H9 (cell line): ENCODE data around the gene OSBP2. TPM values are rescaled to one million over a fixed set of nuclear protein-coding genes. Genes with fewer than 3 reads are reported as not detected.

Experiments
- DNase-seq: peaks from one replicate; pipeline ENCODE4 v3.0.0-alpha.2; 2017
- H2AFZ ChIP-seq: one replicate; pipeline ENCODE4 v1.6.1; 2013; ENCODE audit warnings: mild to moderate bottlenecking, low read length, control low read depth, moderate library complexity
- H2AK5ac ChIP-seq: 2 replicates; pipeline ENCODE4 v1.6.1; 2013; ENCODE audit warnings: low read length, control low read depth, mixed read lengths; ENCODE audit not compliant: insufficient read length
- H2BK120ac ChIP-seq: one replicate; pipeline ENCODE4 v1.6.1; 2013; ENCODE audit warnings: low read depth, mild to moderate bottlenecking, low read length, control low read depth, inconsistent platforms; ENCODE audit not compliant: poor library complexity, severe bottlenecking
- H2BK12ac ChIP-seq: 2 replicates; pipeline ENCODE4 v1.6.1; 2013; ENCODE audit warnings: low read length, control low read depth, mixed read lengths, low read depth; ENCODE audit not compliant: insufficient read length
- H2BK15ac ChIP-seq: 2 replicates; pipeline ENCODE4 v1.6.1; 2013; ENCODE audit warnings: low read depth, low read length, control low read depth
- H2BK20ac ChIP-seq: one replicate; pipeline ENCODE4 v1.6.1; 2013; ENCODE audit warnings: low read depth, mild to moderate bottlenecking, low read length, control low read depth, inconsistent platforms; ENCODE audit not compliant: poor library complexity, severe bottlenecking
- H2BK5ac ChIP-seq: 2 replicates; pipeline ENCODE4 v1.6.1; 2013; ENCODE audit warnings: low read length, control low read depth, mixed read lengths; ENCODE audit not compliant: insufficient read length
- H3K14ac ChIP-seq: 2 replicates; pipeline ENCODE4 v1.6.1; 2013; ENCODE audit warnings: low read length, control low read depth; ENCODE audit not compliant: insufficient read depth
- H3K18ac ChIP-seq: 2 replicates; pipeline ENCODE4 v1.6.1; 2013; ENCODE audit warnings: low read depth, mild to moderate bottlenecking, mixed read lengths, low read length, control low read depth; ENCODE audit not compliant: insufficient read length
- H3K23ac ChIP-seq: 2 replicates; pipeline ENCODE4 v1.6.1; 2013; ENCODE audit warnings: low read length, control low read depth, mixed read lengths, low read depth; ENCODE audit not compliant: insufficient read length
- H3K23me2 ChIP-seq: 2 replicates; pipeline ENCODE4 v1.6.1; 2013; ENCODE audit warnings: low read depth, mild to moderate bottlenecking, mixed read lengths, low read length, control low read depth; ENCODE audit not compliant: insufficient read length, poor library complexity, severe bottlenecking
- H3K27ac ChIP-seq: 2 replicates; pipeline ENCODE4 v1.5.1; 2013; ENCODE audit warnings: low read length, control low read depth, mixed read lengths, low read depth; ENCODE audit not compliant: insufficient read length
- H3K27me3 ChIP-seq: 2 replicates; pipeline ENCODE4 v1.6.1; 2013; ENCODE audit warnings: low read length, control low read depth, inconsistent platforms; ENCODE audit not compliant: insufficient read depth
- H3K4ac ChIP-seq: 2 replicates; pipeline ENCODE4 v1.6.1; 2013; ENCODE audit warnings: low read depth, mild to moderate bottlenecking, control low read depth, inconsistent platforms, low read length, moderate library complexity
- H3K4me1 ChIP-seq: 2 replicates; pipeline ENCODE4 v1.6.1; 2013; ENCODE audit warnings: low read length, control low read depth, inconsistent platforms; ENCODE audit not compliant: insufficient read depth
- H3K4me2 ChIP-seq: 2 replicates; pipeline ENCODE4 v1.6.1; 2013; ENCODE audit warnings: low read length, control low read depth, mixed read lengths; ENCODE audit not compliant: insufficient read length, insufficient read depth
- H3K56ac ChIP-seq: 2 replicates; pipeline ENCODE4 v1.6.1; 2013; ENCODE audit warnings: low read depth, mild to moderate bottlenecking, mixed read lengths, low read length, control low read depth; ENCODE audit not compliant: insufficient read length
- H3K79me1 ChIP-seq: 2 replicates; pipeline ENCODE4 v1.6.1; 2013; ENCODE audit warnings: low read depth, mild to moderate bottlenecking, moderate library complexity, low read length, control low read depth, inconsistent platforms; ENCODE audit not compliant: insufficient read depth, poor library complexity, severe bottlenecking
- H3K79me2 ChIP-seq: 2 replicates; pipeline ENCODE4 v1.6.1; 2013; ENCODE audit warnings: low read length, control low read depth, inconsistent platforms; ENCODE audit not compliant: insufficient read depth
- H3K9ac ChIP-seq: 2 replicates; pipeline ENCODE4 v1.6.1; 2013; ENCODE audit warnings: low read length, control low read depth, mixed read lengths; ENCODE audit not compliant: insufficient read length; ENCODE audit errors: extremely low read depth
- H3K9me3 ChIP-seq: one replicate; pipeline ENCODE4 v1.6.1; 2013; ENCODE audit warnings: low read depth, low read length, inconsistent platforms; ENCODE audit not compliant: control insufficient read depth
- H3T11ph ChIP-seq: one replicate; pipeline ENCODE4 v1.6.1; 2013; ENCODE audit warnings: mild to moderate bottlenecking, low read length, control low read depth, inconsistent platforms
- H4K20me1 ChIP-seq: one replicate; pipeline ENCODE4 v1.6.1; 2013; ENCODE audit not compliant: control insufficient read depth, insufficient read length, insufficient read depth
- H4K5ac ChIP-seq: 2 replicates; pipeline ENCODE4 v1.6.1; 2013; ENCODE audit warnings: low read depth, mild to moderate bottlenecking, mixed read lengths, low read length, control low read depth; ENCODE audit not compliant: insufficient read length
- H4K8ac ChIP-seq: replicated peaks from 2 replicates; pipeline ENCODE4 v1.6.1; 2013; ENCODE audit warnings: low read length, control low read depth, mixed read lengths, low read depth; ENCODE audit not compliant: insufficient read length
- H4K91ac ChIP-seq: 2 replicates; pipeline ENCODE4 v1.6.1; 2013; ENCODE audit warnings: low read depth, mild to moderate bottlenecking, moderate library complexity, mixed read lengths, low read length, control low read depth; ENCODE audit not compliant: insufficient read length
- H3K27ac Mint-ChIP-seq, 3 experiments: 2 replicates in 2 of 3; 3 replicates in 1 of 3; pipeline ENCODE4 v1.8.0; 2020 to 2021; ENCODE audit warnings: mixed read lengths in 3 of 3, mild to moderate bottlenecking in 1 of 3, moderate library complexity in 1 of 3
- H3K27me3 Mint-ChIP-seq: 2 replicates; pipeline ENCODE4 v1.8.0; 2021; ENCODE audit warnings: low read depth, mild to moderate bottlenecking, moderate library complexity, mixed read lengths
- H3K36me3 Mint-ChIP-seq, 3 experiments: 2 replicates in 2 of 3; 3 replicates in 1 of 3; pipeline ENCODE4 v1.8.0; 2020 to 2021; ENCODE audit warnings: low read depth in 3 of 3, mixed read lengths in 3 of 3; ENCODE audit not compliant: insufficient read depth in 1 of 3
- H3K4me1 Mint-ChIP-seq, 2 experiments: 2 replicates each; pipeline ENCODE4 v1.8.0; 2020; ENCODE audit warnings: mixed read lengths in 2 of 2
- H3K4me3 Mint-ChIP-seq, 2 experiments: 2 replicates in 1 of 2; 3 replicates in 1 of 2; pipeline ENCODE4 v1.8.0; 2020 to 2021; ENCODE audit warnings: mild to moderate bottlenecking in 2 of 2, mixed read lengths in 2 of 2, moderate library complexity in 1 of 2
- H3K9me3 Mint-ChIP-seq, 2 experiments: 2 replicates in 1 of 2; 3 replicates in 1 of 2; pipeline ENCODE4 v1.8.0; 2020; ENCODE audit warnings: mild to moderate bottlenecking in 2 of 2, mixed read lengths in 2 of 2, moderate library complexity in 1 of 2
- WGBS: extraction: QIAGEN DNeasy Blood & Tissue Kit; methylation state at CpG from one replicate; pipeline ENCODE4 v1.1.7; 2013; ENCODE audit warnings: missing lambda C conversion rate, low lambda C conversion rate, mixed read lengths; ENCODE audit not compliant: insufficient read length; ENCODE audit errors: extremely low coverage; 5-methylcytosine and 5-hydroxymethylcytosine counted together
- total RNA-seq: library from RNA; stranded (reverse); gene quantifications from 2 replicates; pipeline ENCODE4 v1.2.1, GENCODE V29; 2021
- TF ChIP-seq, protein P1 (sequence below): fragments of 200-600 bp; sonication (generic); conservative IDR thresholded peaks from 3 replicates; pipeline ENCODE4 v1.8.0; 2021; ENCODE audit warnings: antibody characterized with exemption, mild to moderate bottlenecking

The OSBP2 gene
- total RNA-seq, 1 experiment from 2014 or later: 3.4 TPM

DNA sequence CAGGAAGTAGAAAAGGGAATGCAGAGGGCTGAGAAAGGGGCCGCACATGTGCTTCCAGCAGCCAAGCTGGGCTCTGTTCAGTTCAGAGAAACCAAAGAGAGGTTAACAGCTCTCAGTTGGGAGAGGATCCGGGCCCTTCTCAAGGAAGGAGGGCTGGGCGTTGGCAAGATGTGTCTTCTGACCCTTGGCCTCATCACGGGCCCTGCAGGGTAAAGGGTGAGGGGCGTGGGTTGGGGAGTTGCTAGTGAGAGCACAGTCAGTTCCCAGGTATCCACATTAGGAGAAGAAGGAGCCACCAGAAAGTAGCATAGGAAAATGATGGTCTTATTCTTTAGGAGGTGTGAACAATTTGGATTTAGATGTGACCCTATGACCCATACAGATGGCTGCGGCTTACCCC is 73.0 kb downstream of the OSBP2 start:
- Histone ChIP-seq H3K18ac (no peak overlapping the region), H3T11ph (no peak overlapping the region), H3K14ac (no peak overlapping the region), H2BK15ac (no peak overlapping the region), H3K23ac (no peak overlapping the region), H2BK5ac (no peak overlapping the region), H2AK5ac (no peak overlapping the region), H3K9ac (no peak overlapping the region), H3K56ac (no peak overlapping the region), H2BK12ac (no peak overlapping the region), H2BK20ac (no peak overlapping the region), H4K20me1 (peaks cover 2% of the 10 kb centered on the region), H2AFZ (no peak overlapping the region), H4K5ac (no peak overlapping the region), H3K79me2 (no peaks in the 10 kb centered on the region), H3K27ac (no peak overlapping the region), H3K4me2 (no peak overlapping the region), H2BK120ac (no peak overlapping the region), H4K8ac (no peak overlapping the region), H4K91ac (no peak overlapping the region), H3K23me2 (no peaks in the 10 kb centered on the region), H3K27me3 (no peaks in the 10 kb centered on the region), H3K4me1 (no peaks in the 10 kb centered on the region), H3K4ac (no peak overlapping the region), H3K79me1 (no peaks in the 10 kb centered on the region), H3K9me3 (no peaks in the 10 kb centered on the region)
- no peaks in the 10 kb centered on the region for H3K36me3 Mint-ChIP-seq
- WGBS: no CpG with 5 or more reads among the region's 6 CpGs
- no peak for DNase-seq
- TF ChIP-seq, protein P1, sequence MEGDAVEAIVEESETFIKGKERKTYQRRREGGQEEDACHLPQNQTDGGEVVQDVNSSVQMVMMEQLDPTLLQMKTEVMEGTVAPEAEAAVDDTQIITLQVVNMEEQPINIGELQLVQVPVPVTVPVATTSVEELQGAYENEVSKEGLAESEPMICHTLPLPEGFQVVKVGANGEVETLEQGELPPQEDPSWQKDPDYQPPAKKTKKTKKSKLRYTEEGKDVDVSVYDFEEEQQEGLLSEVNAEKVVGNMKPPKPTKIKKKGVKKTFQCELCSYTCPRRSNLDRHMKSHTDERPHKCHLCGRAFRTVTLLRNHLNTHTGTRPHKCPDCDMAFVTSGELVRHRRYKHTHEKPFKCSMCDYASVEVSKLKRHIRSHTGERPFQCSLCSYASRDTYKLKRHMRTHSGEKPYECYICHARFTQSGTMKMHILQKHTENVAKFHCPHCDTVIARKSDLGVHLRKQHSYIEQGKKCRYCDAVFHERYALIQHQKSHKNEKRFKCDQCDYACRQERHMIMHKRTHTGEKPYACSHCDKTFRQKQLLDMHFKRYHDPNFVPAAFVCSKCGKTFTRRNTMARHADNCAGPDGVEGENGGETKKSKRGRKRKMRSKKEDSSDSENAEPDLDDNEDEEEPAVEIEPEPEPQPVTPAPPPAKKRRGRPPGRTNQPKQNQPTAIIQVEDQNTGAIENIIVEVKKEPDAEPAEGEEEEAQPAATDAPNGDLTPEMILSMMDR: no peak
- no peaks in the 10 kb centered on the region for H3K9me3 Mint-ChIP-seq
- H3K27ac Mint-ChIP-seq: peak overlapping the region in 2 of 3 experiments; percentile 13 to 18; a peak in 2 of 7 replicates
- H3K27me3 Mint-ChIP-seq: no peaks in the 10 kb centered on the region
- no peak overlapping the region for H3K4me3 Mint-ChIP-seq
- H3K4me1 Mint-ChIP-seq: peaks cover 3 to 6% of the 10 kb centered on the region in 2 experiments; a peak in 2 of 4 replicates
